ENCODE measurements around the gene SETD1B.

Gene SETD1B

GRCh38 chr12:121827351-121828099 is 23.7 kb downstream of the SETD1B start:
- H3K36me3 ChIP-seq (ENCODE audit: control insufficient read depth, low read depth, low read length), result peaks cover 31% of the 10 kb centered on the region

GRCh38 chr12:121828306-121828705 is 24.5 kb downstream of the SETD1B start:
- Histone ChIP-seq H3K4me3 (ENCODE audit: low read length) (no peak overlapping the region), H3K9ac (ENCODE audit: low read length) (no peak overlapping the region), H3K27me3 (ENCODE audit: control insufficient read depth, insufficient read depth, low read length) (no peaks in the 10 kb centered on the region), H3K9me3 (ENCODE audit: control insufficient read depth, low read depth, low read length) (no peaks in the 10 kb centered on the region), H3K4me1 (ENCODE audit: control insufficient read depth, low read depth, low read length) (no peaks in the 10 kb centered on the region), H3K27ac (ENCODE audit: low read length) (no peak overlapping the region), H3K36me3 (ENCODE audit: control insufficient read depth, low read depth, low read length) (peaks cover 30% of the 10 kb centered on the region)

More at GRCh38 chr12:121827351-121828099, 23.7 kb downstream of the SETD1B start:
- no peaks in the 10 kb centered on the region for H3K9me3 ChIP-seq (ENCODE audit: control insufficient read depth, low read depth, low read length)
- no peak overlapping the region for H3K27ac ChIP-seq (ENCODE audit: low read length)
- H3K4me3 ChIP-seq (ENCODE audit: low read length), result no peak overlapping the region
- no peaks in the 10 kb centered on the region for H3K27me3 ChIP-seq (ENCODE audit: control insufficient read depth, insufficient read depth, low read length)
- H3K4me1 ChIP-seq (ENCODE audit: control insufficient read depth, low read depth, low read length), result no peaks in the 10 kb centered on the region
- H3K9ac ChIP-seq (ENCODE audit: low read length), result no peak overlapping the region

GRCh38 chr12:121828826-121829225 is 25.0 kb downstream of the SETD1B start:
- no peak overlapping the region for H3K4me3 ChIP-seq (ENCODE audit: low read length)
- H3K4me1 ChIP-seq (ENCODE audit: control insufficient read depth, low read depth, low read length), result no peaks in the 10 kb centered on the region
- no peaks in the 10 kb centered on the region for H3K27me3 ChIP-seq (ENCODE audit: control insufficient read depth, insufficient read depth, low read length)
- H3K36me3 ChIP-seq (ENCODE audit: control insufficient read depth, low read depth, low read length), result peaks cover 25% of the 10 kb centered on the region
- no peak overlapping the region for H3K9ac ChIP-seq (ENCODE audit: low read length)
- no peaks in the 10 kb centered on the region for H3K9me3 ChIP-seq (ENCODE audit: control insufficient read depth, low read depth, low read length)
- H3K27ac ChIP-seq (ENCODE audit: low read length), result no peak overlapping the region

GRCh38 chr12:121829250-121829918 is 25.6 kb downstream of the SETD1B start:
- H3K36me3 ChIP-seq (ENCODE audit: control insufficient read depth, low read depth, low read length), result peaks cover 21% of the 10 kb centered on the region
- no peak overlapping the region for H3K4me3 ChIP-seq (ENCODE audit: low read length)
- H3K27me3 ChIP-seq (ENCODE audit: control insufficient read depth, insufficient read depth, low read length), result no peaks in the 10 kb centered on the region
- no peak overlapping the region for H3K27ac ChIP-seq (ENCODE audit: low read length)
- H3K9ac ChIP-seq (ENCODE audit: low read length), result no peak overlapping the region
- H3K9me3 ChIP-seq (ENCODE audit: control insufficient read depth, low read depth, low read length), result no peaks in the 10 kb centered on the region
- no peaks in the 10 kb centered on the region for H3K4me1 ChIP-seq (ENCODE audit: control insufficient read depth, low read depth, low read length)

- H3K27ac ChIP-seq (ENCODE audit: low read length), result no peak overlapping the region
- H3K27me3 ChIP-seq (ENCODE audit: control insufficient read depth, insufficient read depth, low read length), result no peaks in the 10 kb centered on the region
- no peak overlapping the region for H3K9ac ChIP-seq (ENCODE audit: low read length)
- no peaks in the 10 kb centered on the region for H3K4me1 ChIP-seq (ENCODE audit: control insufficient read depth, low read depth, low read length)
- peaks cover 21% of the 10 kb centered on the region for H3K36me3 ChIP-seq (ENCODE audit: control insufficient read depth, low read depth, low read length)
- H3K4me3 ChIP-seq (ENCODE audit: low read length), result no peak overlapping the region
- no peaks in the 10 kb centered on the region for H3K9me3 ChIP-seq (ENCODE audit: control insufficient read depth, low read depth, low read length)
Measured at GRCh38 chr12:121830134-121830533, 26.3 kb downstream of the SETD1B start.

- Histone ChIP-seq H3K9ac (ENCODE audit: low read length) (no peak overlapping the region), H3K4me1 (ENCODE audit: control insufficient read depth, low read depth, low read length) (no peaks in the 10 kb centered on the region), H3K4me3 (ENCODE audit: low read length) (no peak overlapping the region), H3K27ac (ENCODE audit: low read length) (no peak overlapping the region), H3K9me3 (ENCODE audit: control insufficient read depth, low read depth, low read length) (no peaks in the 10 kb centered on the region), H3K27me3 (ENCODE audit: control insufficient read depth, insufficient read depth, low read length) (no peaks in the 10 kb centered on the region), H3K36me3 (ENCODE audit: control insufficient read depth, low read depth, low read length) (peaks cover 21% of the 10 kb centered on the region)
Measured at GRCh38 chr12:121830588-121831265, 26.9 kb downstream of the SETD1B start.

- Histone ChIP-seq H3K9ac (ENCODE audit: low read length) (no peak overlapping the region), H3K27ac (ENCODE audit: low read length) (no peak overlapping the region), H3K36me3 (ENCODE audit: control insufficient read depth, low read depth, low read length) (peaks cover 21% of the 10 kb centered on the region), H3K4me3 (ENCODE audit: low read length) (no peak overlapping the region), H3K4me1 (ENCODE audit: control insufficient read depth, low read depth, low read length) (no peaks in the 10 kb centered on the region), H3K27me3 (ENCODE audit: control insufficient read depth, insufficient read depth, low read length) (no peaks in the 10 kb centered on the region), H3K9me3 (ENCODE audit: control insufficient read depth, low read depth, low read length) (no peaks in the 10 kb centered on the region)
Measured at GRCh38 chr12:121831571-121832245, 27.9 kb downstream of the SETD1B start.

GRCh38 chr12:121837680-121838079 is 33.9 kb downstream of the SETD1B start:
- Histone ChIP-seq H3K27me3 (ENCODE audit: control insufficient read depth, insufficient read depth, low read length) (no peaks in the 10 kb centered on the region), H3K27ac (ENCODE audit: low read length) (no peak overlapping the region), H3K9ac (ENCODE audit: low read length) (no peak overlapping the region), H3K4me3 (ENCODE audit: low read length) (no peak overlapping the region), H3K9me3 (ENCODE audit: control insufficient read depth, low read depth, low read length) (no peaks in the 10 kb centered on the region), H3K4me1 (ENCODE audit: control insufficient read depth, low read depth, low read length) (no peaks in the 10 kb centered on the region), H3K36me3 (ENCODE audit: control insufficient read depth, low read depth, low read length) (no peaks in the 10 kb centered on the region)

GRCh38 chr12:121838126-121838525 is 34.3 kb downstream of the SETD1B start:
- H3K27ac ChIP-seq (ENCODE audit: low read length), result no peak overlapping the region
- H3K36me3 ChIP-seq (ENCODE audit: control insufficient read depth, low read depth, low read length), result no peaks in the 10 kb centered on the region
- no peaks in the 10 kb centered on the region for H3K27me3 ChIP-seq (ENCODE audit: control insufficient read depth, insufficient read depth, low read length)
- H3K9ac ChIP-seq (ENCODE audit: low read length), result no peak overlapping the region
- no peak overlapping the region for H3K4me3 ChIP-seq (ENCODE audit: low read length)
- H3K4me1 ChIP-seq (ENCODE audit: control insufficient read depth, low read depth, low read length), result no peaks in the 10 kb centered on the region
- no peaks in the 10 kb centered on the region for H3K9me3 ChIP-seq (ENCODE audit: control insufficient read depth, low read depth, low read length)

GRCh38 chr12:121839106-121839992 is 35.5 kb downstream of the SETD1B start:
- H3K27me3 ChIP-seq (ENCODE audit: control insufficient read depth, insufficient read depth, low read length), result no peaks in the 10 kb centered on the region
- H3K27ac ChIP-seq (ENCODE audit: low read length), result no peak overlapping the region
- no peaks in the 10 kb centered on the region for H3K4me1 ChIP-seq (ENCODE audit: control insufficient read depth, low read depth, low read length)
- H3K4me3 ChIP-seq (ENCODE audit: low read length), result peak overlapping the region; percentile 78
- no peaks in the 10 kb centered on the region for H3K36me3 ChIP-seq (ENCODE audit: control insufficient read depth, low read depth, low read length)
- no peaks in the 10 kb centered on the region for H3K9me3 ChIP-seq (ENCODE audit: control insufficient read depth, low read depth, low read length)
- H3K9ac ChIP-seq (ENCODE audit: low read length), result peak overlapping the region; percentile 49
